Anterior cingulate cortex (tissue), 58 donors: ENCODE results near the gene EBP.
"Not testable (repeated sequence)": the region's sequence is repeated elsewhere in the genome, so short reads cannot be mapped to it uniquely, and the experiment has no call there.

ENCODE experiments used
- DNase-seq, 58 donors: peaks; one replicate each; lab custom pipeline; 2025; lab: John Stamatoyannopoulos, UW

The EBP gene

DNA sequence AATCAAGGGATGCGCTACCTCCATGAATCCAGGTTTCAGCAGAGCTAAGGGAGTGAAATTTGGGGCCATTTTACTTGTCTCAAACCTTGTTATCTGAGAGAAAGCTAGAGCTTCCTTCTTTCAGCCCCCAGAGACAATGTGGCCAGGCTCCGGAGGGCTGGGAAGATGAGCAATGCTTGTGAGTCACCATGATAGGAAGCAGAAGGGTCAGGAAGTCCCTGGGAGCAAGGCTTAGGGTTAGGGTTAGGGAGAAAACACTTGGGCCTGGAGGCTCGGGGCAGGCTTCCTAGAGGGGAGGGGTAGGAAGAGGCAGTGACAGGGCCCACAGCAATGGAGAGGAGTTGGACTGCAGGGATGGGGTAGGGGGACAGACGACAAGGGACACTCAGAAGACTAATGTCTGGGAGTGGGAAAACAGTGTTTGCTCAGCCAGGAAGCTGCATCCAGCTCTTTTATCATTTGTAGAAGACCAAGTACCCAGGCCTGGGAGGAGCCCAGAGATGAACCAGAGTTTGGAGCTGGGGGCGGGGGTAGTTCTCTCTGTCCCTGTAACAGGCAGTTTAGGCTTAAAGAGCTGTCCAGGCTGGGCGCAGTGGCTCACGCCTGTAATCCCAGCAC lies 29.2 kb upstream of the EBP start:
- DNase-seq: no peak

DNA sequence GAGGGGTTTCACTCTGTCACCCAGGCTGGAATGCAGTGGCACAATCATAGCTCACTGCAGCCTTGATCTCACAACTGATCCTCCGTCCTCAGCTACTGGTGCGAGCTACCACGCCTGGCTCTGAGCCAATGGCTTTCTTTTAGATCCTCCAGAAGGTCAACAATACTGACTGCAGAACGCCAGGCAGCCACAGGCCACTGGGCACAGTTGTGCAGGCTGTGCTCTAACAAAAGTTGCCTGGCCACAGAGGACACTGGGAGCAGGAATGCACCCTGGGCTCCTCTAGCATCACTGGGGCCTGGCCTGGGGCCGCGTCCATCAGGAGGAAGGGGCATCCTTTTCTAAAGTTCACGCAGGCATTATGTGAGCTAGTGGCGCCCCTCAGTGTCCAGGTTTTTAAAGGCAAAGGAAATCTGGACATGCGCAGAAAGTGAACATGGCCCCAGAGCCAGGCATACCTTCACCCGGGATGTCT lies 27.7 kb upstream of the EBP start:
- DNase-seq: peak in 35 of 58 donors; percentile 0 to 63 (median 13)

DNA sequence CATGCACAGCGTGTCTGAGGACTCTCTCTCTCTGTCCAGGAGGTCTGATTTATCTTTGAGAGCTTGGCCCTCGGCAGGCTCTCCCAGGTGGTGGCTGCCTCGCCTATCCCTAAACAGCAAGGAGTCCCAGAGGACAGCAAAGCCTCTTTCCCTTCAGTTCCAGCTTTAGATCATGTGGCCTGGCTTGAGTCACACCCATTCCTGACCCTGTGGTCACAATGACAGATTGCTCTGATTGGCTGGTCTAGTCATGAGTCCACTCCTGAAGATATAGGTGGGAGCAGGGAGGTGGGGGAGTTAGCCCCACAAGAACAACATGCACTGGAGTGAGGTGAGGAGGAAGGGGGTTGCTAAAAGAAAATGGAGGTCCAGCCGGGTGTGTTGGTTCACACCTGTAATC lies 24.9 kb upstream of the EBP start:
- no peak for DNase-seq

DNA sequence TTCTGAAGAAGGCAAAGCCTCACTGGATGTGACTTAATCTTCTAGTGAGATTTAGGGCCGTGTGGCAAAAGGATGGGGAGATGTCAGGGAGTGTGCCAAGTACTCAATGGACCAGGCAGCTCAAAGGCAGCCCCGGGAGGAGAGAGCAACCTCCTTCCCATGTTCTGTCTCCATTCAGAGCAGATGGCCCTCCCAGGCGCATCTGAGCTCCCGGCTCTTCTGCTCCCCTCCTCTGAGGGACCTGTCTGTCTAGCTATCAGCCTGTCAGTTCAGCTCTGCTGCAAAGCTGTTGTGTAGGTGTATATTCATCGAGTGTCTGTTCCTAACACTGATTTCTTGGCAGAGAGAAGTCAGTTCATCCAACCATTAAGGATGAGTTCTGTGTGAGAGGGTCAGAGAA lies 23.7 kb upstream of the EBP start:
- peak in 14 of 58 donors; percentile 1 to 44 (median 8) for DNase-seq

DNA sequence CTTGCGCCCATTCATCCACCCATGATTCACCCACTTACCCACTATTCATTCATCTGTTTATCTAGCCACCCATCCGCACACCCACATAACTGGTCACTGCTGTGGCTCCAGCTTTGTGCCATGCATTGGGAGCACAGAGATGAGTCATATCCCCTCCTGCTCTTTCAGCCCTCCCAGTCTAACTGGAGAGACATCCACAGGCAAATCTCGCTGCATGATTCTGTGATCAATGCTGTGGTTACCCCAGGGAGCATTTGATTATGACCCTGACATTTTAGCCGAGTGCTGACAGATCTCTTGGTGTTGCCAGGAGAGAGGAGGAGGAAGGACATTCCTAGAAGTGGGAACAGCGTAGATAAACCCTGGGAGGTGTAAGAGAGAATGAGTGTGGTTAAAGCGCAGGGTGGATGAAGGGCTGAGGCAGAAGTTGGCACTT lies 23.2 kb upstream of the EBP start:
- peak in 4 of 58 donors; percentile 1 to 44 (median 6) for DNase-seq

DNA sequence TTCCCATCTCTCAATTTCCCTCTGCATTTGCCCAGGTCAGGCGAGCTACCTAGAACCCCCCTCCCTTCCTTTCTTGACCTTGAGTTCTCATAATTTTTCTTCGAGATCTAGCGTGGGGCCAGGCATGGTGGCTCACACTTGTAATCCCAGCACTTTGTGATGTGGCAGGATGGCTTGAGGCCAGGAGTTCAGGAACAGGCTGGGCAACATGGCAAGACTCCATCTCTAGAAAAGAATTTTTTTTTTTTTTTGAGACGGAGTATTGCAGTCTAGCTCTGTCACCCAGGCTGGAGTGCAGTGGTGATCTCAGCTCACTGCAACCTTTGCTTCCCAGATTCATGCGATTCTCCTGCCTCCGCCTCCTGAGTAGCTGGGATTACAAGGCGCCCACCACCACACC lies 17.3 kb upstream of the EBP start:
- DNase-seq: no peak

DNA sequence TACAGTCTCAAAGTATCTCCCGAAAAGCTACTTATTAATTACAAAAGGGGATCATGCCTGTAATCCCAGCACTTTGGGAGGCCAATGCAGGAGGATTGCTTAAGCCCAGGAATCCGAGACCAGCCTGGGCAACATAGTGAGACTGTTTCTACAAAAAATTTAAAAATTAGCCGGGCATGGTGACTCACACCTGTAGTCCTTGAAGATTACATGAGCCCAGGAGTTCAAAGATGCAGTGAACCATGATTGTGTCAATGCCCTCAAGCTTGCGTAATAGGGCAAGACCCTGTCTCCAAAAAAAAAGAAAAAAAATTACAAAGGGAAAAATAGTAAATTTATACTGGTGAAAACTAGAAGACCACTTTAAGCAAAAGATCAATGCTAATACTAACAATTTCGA lies 16.1 kb upstream of the EBP start:
- no peak for DNase-seq

DNA sequence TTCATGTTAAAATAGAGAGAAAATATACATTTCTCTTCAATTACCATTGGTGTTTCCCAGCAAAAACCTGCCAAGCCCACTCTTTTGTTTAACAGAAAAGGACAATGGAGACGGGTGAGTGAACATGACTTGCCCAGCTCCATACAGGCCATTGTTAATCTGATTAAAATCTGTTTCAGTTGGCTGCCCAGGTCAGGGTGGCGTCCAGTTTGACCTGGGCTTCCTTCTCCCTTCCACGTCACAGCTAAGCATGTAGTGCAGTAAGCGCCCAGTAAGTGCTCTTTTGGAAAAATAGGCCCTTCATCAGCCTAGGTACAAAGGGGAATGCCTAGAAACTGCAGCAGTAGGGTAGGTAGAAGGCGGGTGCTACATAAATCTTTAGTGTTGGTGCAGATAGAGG lies 14.4 kb upstream of the EBP start:
- no peak for DNase-seq

DNA sequence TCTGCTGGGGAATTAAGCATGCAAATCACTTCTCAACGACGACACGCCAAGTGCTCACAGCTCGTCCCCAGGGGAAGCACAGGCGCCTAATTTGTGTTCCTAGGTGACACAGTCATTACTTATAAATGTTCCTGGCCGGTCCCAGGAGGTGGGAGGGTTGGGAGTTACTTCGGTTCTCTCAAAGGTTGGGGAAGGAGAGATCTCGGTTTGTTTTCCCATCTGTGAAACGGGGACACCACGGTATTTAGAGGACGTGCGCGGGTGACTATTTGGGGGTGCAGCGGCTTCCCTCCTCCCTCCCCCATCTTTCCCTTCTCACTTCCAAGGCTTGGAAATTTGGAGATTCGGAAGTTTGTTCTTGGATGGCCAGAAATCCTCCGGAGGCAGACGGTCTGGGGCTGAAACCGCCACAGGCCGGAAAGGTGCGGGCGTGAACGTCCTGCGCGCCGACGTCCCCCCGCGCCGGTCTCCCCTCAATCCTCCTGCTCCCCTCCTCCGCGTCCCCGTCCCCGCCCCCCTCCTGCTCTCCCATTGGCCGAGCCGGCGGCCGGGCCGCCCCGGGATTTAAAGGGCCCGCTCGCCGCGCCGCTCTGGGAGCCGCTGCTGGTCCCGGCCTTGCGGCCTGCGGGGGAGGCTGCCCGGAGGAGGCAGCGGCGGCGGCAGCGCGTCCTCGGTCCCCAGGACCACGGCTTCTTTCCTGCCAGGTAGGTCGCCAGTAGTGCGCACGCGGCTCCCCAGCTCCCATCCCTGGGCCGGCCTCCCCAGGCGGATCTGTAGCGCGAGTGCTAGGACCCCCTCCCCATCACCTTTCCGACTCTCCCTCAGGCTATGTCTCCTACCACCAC lies 13.0 kb upstream of the EBP start, which contains the start of gene PORCN:
Gene PORCN (plus strand): TSS at position 593 of the 845 bp plus-strand sequence. CDS start 829 bp downstream, outside the sequence.
- peak in 57 of 58 donors; percentile 1 to 85 (median 60) for DNase-seq

DNA sequence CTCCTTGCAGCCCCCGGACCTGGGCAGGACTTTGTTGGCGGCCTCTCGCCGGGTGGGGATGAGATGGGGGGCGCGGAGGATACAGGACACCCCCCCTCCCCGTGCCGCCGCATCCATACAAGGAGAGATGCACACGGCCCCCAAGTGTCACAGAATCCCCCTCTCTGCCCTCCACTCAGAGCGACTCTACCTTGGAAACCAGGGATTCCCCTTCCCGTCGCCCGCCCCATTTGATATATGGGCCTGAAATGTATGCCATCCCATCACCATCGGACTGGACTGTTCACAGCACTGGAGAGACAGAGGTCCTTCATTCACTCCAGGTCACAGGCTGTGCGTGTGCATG lies 12.4 kb upstream of the EBP start:
- peak in 1 of 58 donors; percentile 9 for DNase-seq

DNA sequence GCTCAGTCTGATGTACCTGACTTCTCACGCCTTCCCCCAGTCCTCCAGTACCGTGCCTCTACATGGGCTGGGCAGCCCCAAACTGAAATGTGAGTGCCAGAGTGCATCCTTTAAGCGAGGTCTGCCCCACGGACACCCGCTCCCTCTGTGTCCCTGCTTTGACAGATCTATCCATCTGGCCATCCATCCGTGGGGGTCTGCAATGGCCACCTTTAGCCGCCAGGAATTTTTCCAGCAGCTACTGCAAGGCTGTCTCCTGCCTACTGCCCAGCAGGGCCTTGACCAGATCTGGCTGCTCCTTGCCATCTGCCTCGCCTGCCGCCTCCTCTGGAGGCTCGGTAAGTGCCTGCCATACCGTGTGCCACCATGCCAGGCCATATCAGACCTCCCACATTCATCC lies 12.0 kb upstream of the EBP start:
- peak in 1 of 58 donors; percentile 1 for DNase-seq

DNA sequence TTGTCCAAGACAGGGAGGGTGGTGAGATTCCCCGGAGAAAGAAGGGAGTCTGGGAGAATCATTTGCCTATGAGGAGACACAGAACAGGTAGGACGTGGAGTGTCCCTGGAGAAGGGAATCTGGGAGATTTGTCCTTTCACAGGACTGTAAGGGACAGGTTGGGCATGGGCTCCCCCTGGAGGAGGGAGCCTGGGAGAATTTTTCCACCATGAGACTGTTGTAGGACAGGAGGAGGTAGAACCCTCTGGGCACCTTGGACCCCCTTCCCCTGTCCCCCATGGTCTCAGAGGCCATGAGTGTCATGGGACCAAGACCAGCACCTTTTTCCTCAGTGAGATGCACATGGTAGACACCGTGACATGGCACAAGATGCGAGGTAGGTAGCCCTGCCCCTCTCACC lies 10.0 kb upstream of the EBP start:
- DNase-seq: no peak

DNA sequence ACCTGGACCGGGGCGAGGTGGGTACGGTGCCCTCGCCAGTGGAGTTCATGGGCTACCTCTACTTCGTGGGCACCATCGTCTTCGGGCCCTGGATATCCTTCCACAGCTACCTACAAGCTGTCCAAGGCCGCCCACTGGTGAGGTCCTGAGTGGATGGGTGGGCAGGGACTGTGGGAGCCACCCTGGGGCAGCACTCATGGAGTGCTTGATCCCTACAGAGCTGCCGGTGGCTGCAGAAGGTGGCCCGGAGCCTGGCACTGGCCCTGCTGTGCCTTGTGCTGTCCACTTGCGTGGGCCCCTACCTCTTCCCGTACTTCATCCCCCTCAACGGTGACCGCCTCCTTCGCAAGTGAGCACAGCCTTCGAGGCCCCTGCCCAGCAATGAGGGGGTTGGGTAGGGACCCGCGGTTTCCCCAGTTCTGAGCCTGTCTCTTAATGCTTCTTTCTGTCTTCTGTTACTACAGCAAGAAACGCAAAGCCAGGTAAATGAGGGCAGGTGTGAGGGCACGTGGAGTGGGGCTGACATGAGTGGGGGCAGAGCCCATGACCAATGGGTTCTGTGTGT lies 9.2 kb upstream of the EBP start:
- DNase-seq: no peak

DNA sequence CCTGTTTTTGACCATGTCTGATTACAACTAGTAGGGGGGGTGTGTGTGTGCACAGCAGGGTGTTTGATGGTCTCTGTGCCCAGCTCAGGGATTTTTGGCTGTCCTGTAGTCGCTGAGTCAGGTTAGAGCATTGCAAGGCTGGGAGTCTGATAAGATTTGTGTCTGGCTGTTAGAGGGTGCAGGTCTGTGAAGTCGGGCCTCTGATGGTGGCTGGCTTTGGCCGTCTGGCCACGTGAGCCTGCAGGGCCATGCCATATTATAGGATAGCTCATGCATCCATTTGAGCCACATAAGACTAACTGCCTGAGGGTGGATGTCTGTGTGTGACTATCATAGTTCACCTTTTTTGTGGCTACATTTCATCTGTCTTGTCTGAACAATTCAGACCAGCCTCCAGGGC lies 7.9 kb upstream of the EBP start:
- no peak for DNase-seq

DNA sequence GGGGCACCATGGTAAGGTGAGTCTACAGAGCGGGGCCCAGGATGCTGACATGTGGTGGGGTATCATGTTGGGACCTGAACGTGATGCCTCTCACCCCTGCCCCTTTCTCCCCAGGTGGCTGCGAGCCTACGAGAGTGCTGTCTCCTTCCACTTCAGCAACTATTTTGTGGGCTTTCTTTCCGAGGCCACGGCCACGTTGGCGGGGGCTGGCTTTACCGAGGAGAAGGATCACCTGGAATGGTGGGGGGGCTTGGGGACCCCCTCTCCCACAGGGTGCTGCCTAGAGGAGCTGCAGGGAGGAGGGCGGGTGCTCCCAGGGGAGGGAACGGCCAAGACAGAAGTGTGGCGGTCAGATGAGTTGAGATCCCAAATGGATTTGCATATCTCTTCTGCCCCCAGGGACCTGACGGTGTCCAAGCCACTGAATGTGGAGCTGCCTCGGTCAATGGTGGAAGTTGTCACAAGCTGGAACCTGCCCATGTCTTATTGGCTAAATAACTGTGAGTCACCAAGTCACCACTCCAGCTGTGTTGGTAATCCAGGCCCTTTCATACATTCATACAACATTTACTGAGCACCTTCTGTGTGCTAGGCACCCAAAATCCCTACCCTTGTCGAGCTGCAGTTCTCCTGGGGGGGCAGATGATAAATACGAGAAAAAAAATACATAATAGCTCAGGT lies 7.3 kb upstream of the EBP start:
- no peak for DNase-seq

DNA sequence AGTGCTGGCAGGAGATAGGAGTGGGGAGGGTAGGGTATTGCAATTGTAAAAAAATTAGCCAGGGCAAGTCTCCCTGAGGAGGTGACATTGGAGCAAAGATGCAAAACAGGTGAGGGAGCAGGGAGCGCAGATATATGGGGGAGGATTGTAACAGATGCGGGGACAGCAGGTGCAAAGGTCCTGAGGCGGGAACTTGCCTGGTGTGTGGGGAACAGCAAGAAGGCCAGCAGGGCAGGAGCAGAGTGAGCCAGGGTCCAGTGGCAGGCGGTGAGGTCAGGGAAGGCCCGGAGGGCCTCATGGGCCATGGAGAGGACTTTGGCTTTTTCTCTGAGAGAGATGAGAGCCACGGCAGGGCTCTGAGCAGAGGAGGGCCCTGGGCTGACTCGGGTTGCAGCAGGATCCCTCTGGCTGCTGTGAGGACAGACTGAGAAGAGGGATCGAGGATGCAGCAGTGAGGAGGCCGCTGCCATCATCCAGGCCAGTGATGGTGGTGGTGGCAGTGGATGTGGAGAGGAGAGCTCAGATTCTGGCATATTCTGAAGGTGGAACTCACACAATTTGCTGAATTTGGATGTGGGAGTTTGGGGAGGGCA lies 6.6 kb upstream of the EBP start:
- no peak for DNase-seq

DNA sequence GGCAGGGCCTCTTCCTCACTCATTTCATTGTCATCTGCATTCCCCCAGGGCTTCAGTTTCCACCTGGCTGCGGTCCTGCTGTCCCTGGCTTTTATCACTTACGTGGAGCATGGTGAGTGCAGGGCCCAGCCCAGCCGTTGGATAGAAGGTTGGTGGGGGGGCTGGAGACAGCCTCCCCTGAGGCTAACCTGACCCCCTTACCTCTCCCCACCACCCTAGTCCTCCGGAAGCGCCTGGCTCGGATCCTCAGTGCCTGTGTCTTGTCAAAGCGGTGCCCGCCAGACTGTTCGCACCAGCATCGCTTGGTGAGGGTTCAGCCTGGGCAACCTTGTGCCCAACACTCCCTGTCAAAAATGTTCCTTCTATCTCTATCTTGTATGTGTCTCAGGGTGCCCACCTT lies 5.8 kb upstream of the EBP start:
- no peak for DNase-seq

DNA sequence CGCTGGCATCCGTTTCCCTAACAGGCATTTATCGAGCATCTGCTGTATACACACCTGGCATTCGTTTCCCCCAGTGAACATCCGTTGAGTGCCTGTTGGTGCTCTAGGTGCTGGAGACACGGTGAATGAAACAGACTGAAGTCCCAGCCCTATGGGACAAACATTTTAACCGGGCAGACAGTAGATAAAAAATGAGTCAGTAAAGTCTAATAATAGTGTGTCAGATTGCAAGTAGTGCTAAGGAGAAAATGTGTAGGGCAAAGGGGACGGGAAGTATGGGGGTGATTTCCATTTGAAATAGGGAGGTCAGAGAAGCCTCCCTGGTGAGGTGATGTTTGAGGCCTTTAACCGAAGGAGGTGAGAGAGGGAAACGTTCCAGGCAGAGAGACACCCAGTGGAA lies 5.3 kb upstream of the EBP start:
- no peak for DNase-seq

DNA sequence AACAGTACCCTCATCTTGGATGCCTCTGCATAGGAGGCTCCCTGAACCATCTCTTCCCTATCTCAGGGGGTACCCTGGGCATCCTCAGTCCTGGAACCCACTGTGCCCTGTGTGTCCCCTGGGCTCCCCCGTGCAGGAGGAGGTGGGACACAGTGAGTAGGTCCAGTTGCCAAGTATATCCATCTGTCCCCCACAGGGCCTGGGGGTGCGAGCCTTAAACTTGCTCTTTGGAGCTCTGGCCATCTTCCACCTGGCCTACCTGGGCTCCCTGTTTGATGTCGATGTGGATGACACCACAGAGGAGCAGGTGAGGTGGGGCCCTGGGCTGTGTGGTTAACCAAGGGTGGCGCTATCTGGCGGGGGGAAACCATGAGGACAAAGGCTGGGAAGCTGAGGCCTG lies 4.6 kb upstream of the EBP start:
- no peak for DNase-seq

DNA sequence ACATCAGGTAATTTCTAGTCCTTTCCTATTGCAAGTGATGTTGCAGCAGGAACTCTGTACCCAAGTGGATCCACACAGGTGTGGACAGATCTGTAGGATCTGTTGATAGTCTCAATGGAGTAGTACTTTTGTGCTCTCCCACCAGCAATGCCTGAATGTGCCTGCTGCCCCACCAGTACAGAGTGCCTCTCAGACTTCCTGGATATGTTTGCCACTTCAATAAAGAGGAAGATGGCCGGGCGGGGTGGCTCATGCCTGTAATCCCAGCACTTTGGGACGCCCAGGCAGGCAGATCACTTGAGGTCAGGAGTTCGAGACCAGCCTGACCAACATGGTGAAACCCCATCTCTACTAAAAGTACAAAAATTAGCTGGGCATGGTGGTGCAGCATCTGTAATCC lies 2.1 kb upstream of the EBP start:
- not testable (repeated sequence) for DNase-seq

DNA sequence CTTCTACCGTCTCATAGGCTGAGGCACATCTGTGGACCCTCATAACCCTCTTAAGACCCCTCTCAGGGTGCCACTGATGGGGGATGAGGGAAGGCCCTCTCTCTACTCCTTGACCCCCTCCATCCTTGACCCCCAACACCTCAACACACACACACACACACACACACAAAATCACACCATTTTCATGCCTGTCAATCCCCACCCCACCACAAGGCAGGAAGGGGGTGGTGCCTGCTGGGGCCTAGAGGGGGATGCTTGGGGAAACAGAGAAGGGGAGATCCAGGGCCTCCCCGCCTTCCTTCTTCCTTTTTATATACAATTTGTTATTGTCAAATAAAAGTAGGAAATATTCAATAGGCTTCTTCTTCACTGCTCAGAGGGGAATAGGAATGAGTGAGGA lies 1.2 kb upstream of the EBP start:
- no peak for DNase-seq
